IMR-90 (cell line): Measurements from ENCODE around the gene NUDT15. TPM values are rescaled to one million over a fixed set of nuclear protein-coding genes. Genes with fewer than 3 reads are reported as not detected.
A peak's percentile ranks its signal among the peaks of the same experiment; 100 is the strongest.

ENCODE experiments used
- ATAC-seq: fragments of 200-7000 bp; cut with Tn5 transposase; 2 replicates; pipeline ENCODE4 v1.9.1; 2020; ENCODE audit warnings: low read depth, mild to moderate bottlenecking, moderate library complexity
- BruUV-seq: library from RNA; stranded (reverse); fragments of 400-500 nt; replicated peaks from 2 replicates; lab custom pipeline; 2021; lab: Mats Ljungman, UMichigan
- CTCF ChIA-PET: fragments of 300-600 bp; formaldehyde crosslinking; extraction: SDS; loops from one replicate; lab custom pipeline; 2021; ENCODE audit warnings: antibody characterized with exemption; lab: Yijun Ruan, JAX
- POLR2A ChIA-PET: fragments of 300-600 bp; sonication (Branson Sonifier 250); formaldehyde crosslinking; loops from one replicate; lab custom pipeline; 2022; ENCODE audit warnings: antibody characterized with exemption; ENCODE audit not compliant: unreplicated experiment; lab: Charles Lee
- DNase-seq: peaks from one replicate; pipeline ENCODE4 v3.0.0; 2013
- H2AFZ ChIP-seq: replicated peaks from 2 replicates; pipeline ENCODE3; 2013; ENCODE audit warnings: low read length, mild to moderate bottlenecking; ENCODE audit not compliant: poor library complexity
- H2AK5ac ChIP-seq: 2 replicates; pipeline ENCODE4 v1.6.1; 2013; ENCODE audit warnings: low read depth, low read length, inconsistent platforms
- H2AK9ac ChIP-seq: replicated peaks from 2 replicates; pipeline ENCODE3; 2013; ENCODE audit warnings: mild to moderate bottlenecking, low read depth, low read length, moderate library complexity; ENCODE audit not compliant: poor library complexity
- H2BK120ac ChIP-seq: 2 replicates; pipeline ENCODE4 v1.6.1; 2013; ENCODE audit warnings: low read depth, low read length, inconsistent platforms
- H2BK15ac ChIP-seq: 3 replicates; pipeline ENCODE4 v1.6.1; 2013; ENCODE audit warnings: low read depth, low read length, inconsistent platforms
- H2BK20ac ChIP-seq: 2 replicates; pipeline ENCODE4 v1.6.1; 2013; ENCODE audit warnings: low read depth, mild to moderate bottlenecking, inconsistent platforms, low read length, moderate library complexity
- H2BK5ac ChIP-seq: 2 replicates; pipeline ENCODE4 v1.6.1; 2013; ENCODE audit warnings: mild to moderate bottlenecking, low read depth, low read length, inconsistent platforms; ENCODE audit not compliant: poor library complexity, severe bottlenecking
- H3K14ac ChIP-seq: replicated peaks from 2 replicates; pipeline ENCODE4 v1.6.1; 2013; ENCODE audit warnings: low read depth, low read length, inconsistent platforms
- H3K18ac ChIP-seq: 2 replicates; pipeline ENCODE4 v1.6.1; 2013; ENCODE audit warnings: low read depth, low read length, control low read depth
- H3K23ac ChIP-seq: 2 replicates; pipeline ENCODE4 v1.6.1; 2013; ENCODE audit warnings: low read depth, low read length, inconsistent platforms
- H3K27ac ChIP-seq: 2 replicates; pipeline ENCODE4 v1.5.1; 2013; ENCODE audit warnings: mild to moderate bottlenecking, control low read depth, low read length; ENCODE audit not compliant: insufficient read depth
- H3K27me3 ChIP-seq: 2 replicates; pipeline ENCODE4 v1.6.1; 2013; ENCODE audit warnings: low read length; ENCODE audit not compliant: control insufficient read depth, insufficient read depth
- H3K36me3 ChIP-seq: 2 replicates; pipeline ENCODE4 v1.6.1; 2013; ENCODE audit warnings: low read length, mixed read lengths; ENCODE audit not compliant: control insufficient read depth, insufficient read depth
- H3K4ac ChIP-seq: 2 replicates; pipeline ENCODE4 v1.6.1; 2013; ENCODE audit warnings: low read depth, low read length, inconsistent platforms
- H3K4me1 ChIP-seq: 2 replicates; pipeline ENCODE4 v1.6.1; 2013; ENCODE audit warnings: low read length, mixed read lengths; ENCODE audit not compliant: control insufficient read depth, insufficient read depth
- H3K4me2 ChIP-seq: 2 replicates; pipeline ENCODE4 v1.6.1; 2013; ENCODE audit warnings: low read depth, mild to moderate bottlenecking, control low read depth, low read length, moderate library complexity
- H3K4me3 ChIP-seq: 2 replicates; pipeline ENCODE4 v1.5.1; 2013; ENCODE audit warnings: low read depth, mild to moderate bottlenecking, control low read depth, low read length, moderate library complexity; ENCODE audit not compliant: insufficient read depth
- H3K56ac ChIP-seq: 2 replicates; pipeline ENCODE4 v1.6.1; 2013; ENCODE audit warnings: low read length, inconsistent platforms; ENCODE audit not compliant: insufficient read depth; ENCODE audit errors: extremely low read depth
- H3K79me1 ChIP-seq, 2 experiments: 2 replicates each; pipeline ENCODE4 v1.6.1; 2013; ENCODE audit warnings: low read length in 2 of 2, inconsistent platforms in 1 of 2, low read depth in 1 of 2
- H3K9ac ChIP-seq: 2 replicates; pipeline ENCODE4 v1.6.1; 2013; ENCODE audit warnings: low read depth, low read length, control low read depth
- H3K9me1 ChIP-seq: 2 replicates; pipeline ENCODE4 v1.6.1; 2013; ENCODE audit warnings: low read length, inconsistent platforms; ENCODE audit not compliant: insufficient read depth
- H3K9me3 ChIP-seq: 2 replicates; pipeline ENCODE4 v1.6.1; 2013; ENCODE audit warnings: low read length; ENCODE audit not compliant: control insufficient read depth, insufficient read depth
- H4K20me1 ChIP-seq: 2 replicates; pipeline ENCODE4 v1.6.1; 2013; ENCODE audit warnings: low read length, inconsistent platforms; ENCODE audit not compliant: insufficient read depth
- H4K5ac ChIP-seq: 2 replicates; pipeline ENCODE4 v1.6.1; 2013; ENCODE audit warnings: mild to moderate bottlenecking, low read depth, low read length, control low read depth
- H4K8ac ChIP-seq, 2 experiments: 2 replicates each; pipeline ENCODE4 v1.6.1; 2013; ENCODE audit warnings: low read depth in 2 of 2, low read length in 2 of 2, control low read depth in 1 of 2, inconsistent platforms in 1 of 2
- H4K91ac ChIP-seq: 2 replicates; pipeline ENCODE4 v1.6.1; 2013; ENCODE audit warnings: low read depth, low read length, inconsistent platforms; ENCODE audit not compliant: insufficient read depth
- BHLHE40 ChIP-seq: fragments of 150-350 bp; IDR thresholded peaks from 2 replicates; pipeline ENCODE4 v1.6.1; 2016; ENCODE audit warnings: mild to moderate bottlenecking, low read depth, low read length
- CEBPB ChIP-seq: IDR thresholded peaks from 2 replicates; pipeline ENCODE4 v1.6.1; 2012; ENCODE audit warnings: low read depth, low read length, improper control_type of control experiment
- CHD1 ChIP-seq: IDR thresholded peaks from 2 replicates; pipeline ENCODE4 v1.6.1; 2012; ENCODE audit warnings: low read depth, low read length, improper control_type of control experiment
- CTCF ChIP-seq: conservative IDR thresholded peaks from 2 replicates; pipeline ENCODE4 v1.5.1; 2012; ENCODE audit warnings: mild to moderate bottlenecking, low read depth, low read length, improper control_type of control experiment
- ELK1 ChIP-seq: fragments of 150-350 bp; IDR thresholded peaks from 2 replicates; pipeline ENCODE4 v1.6.1; 2016; ENCODE audit warnings: low read depth, mild to moderate bottlenecking, low read length, moderate library complexity, borderline replicate concordance
- FOS ChIP-seq: fragments of 150-350 bp; IDR thresholded peaks from 2 replicates; pipeline ENCODE4 v1.6.1; 2016; ENCODE audit warnings: low read depth, low read length
- MAFK ChIP-seq: IDR thresholded peaks from 2 replicates; pipeline ENCODE4 v1.6.1; 2012; ENCODE audit warnings: low read depth, low read length, improper control_type of control experiment
- MAZ ChIP-seq: IDR thresholded peaks from 2 replicates; pipeline ENCODE4 v1.6.1; 2012; ENCODE audit warnings: low read depth, mild to moderate bottlenecking, low read length, improper control_type of control experiment, moderate library complexity, borderline replicate concordance
- MXI1 ChIP-seq: IDR thresholded peaks from 2 replicates; pipeline ENCODE4 v1.6.1; 2012; ENCODE audit warnings: low read depth, mild to moderate bottlenecking, low read length, moderate library complexity, borderline replicate concordance
- NFE2L2 ChIP-seq: fragments of 150-350 bp; IDR thresholded peaks from 2 replicates; pipeline ENCODE4 v1.6.1; 2016; ENCODE audit warnings: low read depth, mild to moderate bottlenecking, low read length
- POLR2A ChIP-seq: IDR thresholded peaks from 2 replicates; pipeline ENCODE4 v1.6.1; 2012; ENCODE audit warnings: mild to moderate bottlenecking, low read depth, low read length
- RAD21 ChIP-seq: IDR thresholded peaks from 2 replicates; pipeline ENCODE4 v1.6.1; 2012; ENCODE audit warnings: low read length, improper control_type of control experiment
- RCOR1 ChIP-seq: IDR thresholded peaks from 2 replicates; pipeline ENCODE4 v1.6.1; 2012; ENCODE audit warnings: mild to moderate bottlenecking, low read length, improper control_type of control experiment; ENCODE audit not compliant: insufficient replicate concordance
- RFX5 ChIP-seq: IDR thresholded peaks from 2 replicates; pipeline ENCODE4 v1.8.0; 2012; ENCODE audit warnings: low read depth, mild to moderate bottlenecking, low read length, moderate library complexity
- SMC3 ChIP-seq: fragments of 150-350 bp; IDR thresholded peaks from 2 replicates; pipeline ENCODE4 v1.6.1; 2016; ENCODE audit warnings: low read depth, mild to moderate bottlenecking, antibody characterized with exemption, low read length, moderate library complexity
- USF2 ChIP-seq: fragments of 150-350 bp; IDR thresholded peaks from 2 replicates; pipeline ENCODE4 v1.6.1; 2017; ENCODE audit warnings: mild to moderate bottlenecking, antibody characterized with exemption, low read length, low read depth
- WGBS, 2 experiments: methylation state at CpG; one replicate each; pipeline versions ENCODE4 v1.1.5 to v1.1.7; 2013; ENCODE audit warnings: missing lambda C conversion rate in 2 of 2; ENCODE audit not compliant: insufficient read length in 1 of 2; ENCODE audit errors: extremely low coverage in 2 of 2; 5-methylcytosine and 5-hydroxymethylcytosine counted together
- dilution Hi-C: fragments of 300-500 bp; cut with HindIII; formaldehyde crosslinking; loops from one replicate; pipeline ENCODE4 v1.14.3; 2018; ENCODE audit warnings: low sequenced_read_pairs; ENCODE audit not compliant: unreplicated experiment
- in situ Hi-C: fragments of 300-500 bp; cut with MboI; formaldehyde crosslinking; loops from 3 replicates; pipeline ENCODE4 v1.14.3; 2019; ENCODE audit warnings: low sequenced_read_pairs, inconsistent platforms, mixed read lengths
- intact Hi-C: fragments of 100-400 bp; cut with micrococcal nuclease; formaldehyde crosslinking; loops from 2 replicates; pipeline ENCODE4 v1.10.0; 2022
- polyA plus RNA-seq, 3 experiments: library from polyadenylated mRNA; depleted of rRNA; stranded (reverse); fragments of >200 nt; gene quantifications; 2 replicates each; pipeline ENCODE4 v1.2.3, GENCODE V29; 2012; ENCODE audit warnings: low replicate concordance in 1 of 3
- total RNA-seq: library from RNA; depleted of rRNA; stranded (reverse); fragments of >200 nt; gene quantifications from 2 replicates; pipeline ENCODE4 v1.2.3, GENCODE V29; 2012

NUDT15 gene
- total and polyA plus RNA-seq, 2 of the 4 experiments (the other 2 are of a cell fraction), result 13.1 to 14.2 TPM

GRCh38 chr13:48054601-48055000 is 17.1 kb downstream of the NUDT15 start:
- Histone ChIP-seq H4K8ac (no peak overlapping the region), H4K5ac (no peak overlapping the region), H3K4me2 (no peak overlapping the region), H3K9me3 (no peaks in the 10 kb centered on the region), H3K4me1 (no peaks in the 10 kb centered on the region), H3K4ac (no peak overlapping the region), H2AK5ac (no peak overlapping the region), H3K56ac (no peak overlapping the region), H2AFZ (no peak overlapping the region), H3K14ac (no peak overlapping the region), H3K23ac (no peak overlapping the region), H2BK5ac (no peak overlapping the region), H2BK15ac (no peak overlapping the region), H2BK120ac (no peak overlapping the region), H2AK9ac (no peak overlapping the region), H3K27me3 (no peaks in the 10 kb centered on the region), H3K27ac (no peak overlapping the region), H3K9ac (no peak overlapping the region), H3K4me3 (no peak overlapping the region), H3K9me1 (no peaks in the 10 kb centered on the region; the same call in 1 of the 2 replicates), H4K91ac (no peak overlapping the region), H3K79me1 (0 out of 4 replicates have a peak, but pooled peaks cover 0 to 2% of the 10 kb centered on the region in 2 experiments), H4K20me1 (no peaks in the 10 kb centered on the region), H3K36me3 (peaks cover 11% of the 10 kb centered on the region), H2BK20ac (no peak overlapping the region), H3K18ac (no peak overlapping the region)
- in situ Hi-C loops, result no loop called here
- ATAC-seq, result no peak
- intact Hi-C loops, result no loop called here
- dilution Hi-C loops, result no loop called here
- ChIA-PET CTCF (no interaction called here), POLR2A (no interaction called here)
- TF ChIP-seq CEBPB, result no peak
- TF ChIP-seq RCOR1, result no peak
- TF ChIP-seq MAFK, result no peak
- no peak for TF ChIP-seq USF2
- no peak for TF ChIP-seq MAZ
- TF ChIP-seq RAD21, result no peak
- no peak for TF ChIP-seq NFE2L2
- TF ChIP-seq RFX5, result no peak
- TF ChIP-seq CTCF, result no peak
- no peak for TF ChIP-seq ELK1
- no peak for TF ChIP-seq BHLHE40
- no peak for TF ChIP-seq CHD1
- TF ChIP-seq SMC3, result no peak
- no peak for TF ChIP-seq FOS
- TF ChIP-seq POLR2A, result no peak
- TF ChIP-seq MXI1, result no peak
- WGBS, 2 experiments, result no CpG with 5 or more reads among the region's 6 CpGs
- TSS peak; percentile 5 for BruUV-seq
- no peak for DNase-seq
